Pons (tissue), 1 donor: ENCODE data around the gene RAB3D.

Experiments used
- DNase-seq: peaks from one replicate; pipeline ENCODE4 v3.0.0-alpha.2; 2016; ENCODE audit warnings: low spot score

The RAB3D gene

DNA sequence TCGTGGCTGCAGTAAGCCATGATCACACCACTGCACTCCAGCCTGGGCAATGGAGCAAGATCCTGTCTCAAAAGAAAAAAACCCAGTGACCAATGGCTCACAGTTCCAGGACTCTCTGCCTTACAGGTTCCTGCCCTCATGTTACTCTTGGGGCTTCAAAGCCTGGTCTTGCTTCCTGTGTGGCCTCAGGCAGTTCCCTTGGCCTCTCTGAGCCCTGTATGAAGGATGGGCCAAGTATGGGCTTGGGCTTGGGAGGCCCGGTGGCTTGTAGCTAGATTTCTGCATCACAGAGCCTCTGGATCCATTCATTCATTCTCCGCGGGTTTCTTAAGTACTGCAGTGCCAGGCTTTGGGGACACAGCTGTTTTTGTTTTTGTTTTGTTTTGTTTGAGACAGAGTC lies 44.3 kb downstream of the RAB3D start:
- no peak for DNase-seq

DNA sequence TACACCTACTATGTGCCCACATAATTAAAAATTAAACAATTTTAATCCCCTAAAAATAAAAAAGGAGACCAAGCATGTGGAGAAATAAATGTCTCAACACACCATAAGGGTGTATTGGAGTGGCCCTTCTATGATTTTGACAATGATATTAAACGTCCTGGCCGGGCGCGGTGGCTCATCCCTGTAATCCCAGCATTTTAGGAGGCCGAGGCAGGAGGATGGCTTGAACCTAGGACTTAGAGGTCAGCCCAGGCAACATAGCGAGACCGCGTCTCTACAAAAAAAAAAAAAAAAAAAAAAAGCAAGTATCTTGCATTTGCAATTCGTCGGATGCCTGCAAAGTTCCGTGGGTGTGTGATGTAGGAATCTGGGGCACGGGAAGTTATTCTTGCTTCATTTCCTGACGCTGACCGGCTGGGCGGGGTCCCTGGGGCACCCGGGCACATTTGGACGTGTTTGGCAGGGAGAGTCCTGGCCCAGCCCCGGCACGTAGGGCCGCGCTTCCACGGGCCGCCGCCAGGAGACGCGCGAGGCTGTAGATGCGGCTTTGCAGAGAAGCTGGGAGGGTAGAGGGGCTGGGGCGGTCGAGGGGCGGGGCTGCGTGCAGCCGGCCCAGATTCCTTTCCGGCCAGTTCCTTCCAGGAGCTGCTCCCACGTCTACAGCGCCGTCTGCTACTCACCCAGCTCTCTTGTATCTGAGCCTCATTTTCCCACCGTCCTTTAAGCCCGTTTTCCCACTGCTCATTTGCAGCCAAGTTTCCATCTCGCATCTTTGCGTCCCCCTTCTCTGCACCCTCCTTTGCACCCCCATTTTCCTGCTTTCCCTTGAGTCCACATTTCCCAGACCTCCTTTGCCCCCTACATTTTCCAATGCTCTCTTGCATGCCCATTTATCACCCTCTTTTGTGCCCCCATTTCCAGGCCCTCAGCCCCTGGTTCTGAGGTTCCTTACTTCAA lies 45.7 kb downstream of the RAB3D start:
- peak; percentile 87 for DNase-seq

DNA sequence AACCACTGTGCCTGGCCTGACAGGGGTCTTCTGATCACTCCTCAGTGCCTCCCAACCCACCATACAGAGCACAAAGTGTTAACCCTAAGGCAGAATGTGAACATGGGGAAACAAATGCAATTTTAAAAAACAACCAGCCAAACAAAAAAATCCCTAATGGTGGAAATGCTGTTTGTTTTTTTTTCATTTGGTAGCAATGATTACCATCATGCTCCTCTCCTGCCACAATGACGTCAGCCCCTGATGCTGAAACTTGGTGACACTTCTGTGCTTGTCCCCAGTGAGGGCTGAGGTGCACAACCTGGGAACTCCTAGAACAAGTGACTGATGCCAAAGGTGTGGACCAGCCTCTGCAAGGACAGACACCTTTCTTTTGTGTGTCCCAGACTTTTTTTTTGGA lies 47.5 kb downstream of the RAB3D start:
- DNase-seq: no peak

DNA sequence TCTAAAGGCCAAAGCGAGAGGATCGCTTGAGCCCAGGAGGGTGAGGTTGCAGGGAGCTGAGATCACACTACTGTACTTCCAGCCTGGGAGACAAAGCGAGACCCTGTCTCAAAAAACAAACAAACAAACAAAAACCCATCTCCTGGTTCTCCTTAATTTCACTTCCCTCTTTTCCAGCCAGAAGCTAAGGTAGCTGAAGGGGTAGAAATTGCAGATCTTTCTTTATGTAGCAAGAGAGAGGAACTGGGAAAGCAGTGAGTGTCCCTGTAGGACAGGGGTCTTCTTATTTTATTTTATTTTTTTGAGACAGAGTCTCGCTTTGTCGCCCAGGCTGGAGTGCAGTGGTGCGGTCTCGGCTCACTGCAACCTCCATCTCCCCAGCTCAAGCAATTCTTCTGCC lies 48.0 kb downstream of the RAB3D start:
- no peak for DNase-seq

DNA sequence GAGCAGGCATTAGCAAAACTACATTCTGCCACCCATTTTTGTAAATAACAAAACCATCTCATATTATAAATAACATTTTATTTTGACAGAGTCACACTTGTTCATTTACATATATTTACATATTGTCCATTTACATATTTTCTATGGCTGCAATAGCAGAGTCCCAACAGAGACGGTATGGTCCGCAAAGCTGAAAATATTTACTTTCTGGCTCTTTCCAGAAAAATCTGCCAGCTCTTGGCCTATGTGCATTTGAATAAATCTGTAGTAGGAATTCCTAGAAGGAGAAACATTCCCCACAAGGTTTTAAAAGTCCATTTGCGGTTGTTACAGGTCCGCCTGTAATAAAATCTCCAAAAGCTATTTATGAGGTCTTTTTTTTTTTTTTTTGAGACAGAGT lies 49.2 kb downstream of the RAB3D start:
- DNase-seq: no peak

DNA sequence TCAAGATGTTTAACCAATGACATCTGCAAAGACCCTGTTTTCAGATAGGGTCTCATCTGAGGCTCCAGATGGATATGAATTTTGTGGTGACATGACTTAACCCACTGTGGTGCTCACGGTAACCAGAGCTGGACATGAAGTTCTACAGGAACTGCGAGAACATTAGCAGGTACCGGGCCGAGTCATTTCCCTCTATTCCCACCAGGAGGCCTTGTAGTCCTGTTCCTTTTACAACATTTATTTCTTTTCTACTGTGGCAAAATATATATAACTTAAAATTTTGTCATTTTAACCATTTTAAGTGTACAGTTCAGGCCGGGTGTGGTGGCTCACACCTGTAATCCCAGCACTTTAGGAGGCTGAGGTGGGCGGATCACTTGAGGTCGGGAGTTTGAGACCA lies 51.1 kb downstream of the RAB3D start:
- DNase-seq: no peak

DNA sequence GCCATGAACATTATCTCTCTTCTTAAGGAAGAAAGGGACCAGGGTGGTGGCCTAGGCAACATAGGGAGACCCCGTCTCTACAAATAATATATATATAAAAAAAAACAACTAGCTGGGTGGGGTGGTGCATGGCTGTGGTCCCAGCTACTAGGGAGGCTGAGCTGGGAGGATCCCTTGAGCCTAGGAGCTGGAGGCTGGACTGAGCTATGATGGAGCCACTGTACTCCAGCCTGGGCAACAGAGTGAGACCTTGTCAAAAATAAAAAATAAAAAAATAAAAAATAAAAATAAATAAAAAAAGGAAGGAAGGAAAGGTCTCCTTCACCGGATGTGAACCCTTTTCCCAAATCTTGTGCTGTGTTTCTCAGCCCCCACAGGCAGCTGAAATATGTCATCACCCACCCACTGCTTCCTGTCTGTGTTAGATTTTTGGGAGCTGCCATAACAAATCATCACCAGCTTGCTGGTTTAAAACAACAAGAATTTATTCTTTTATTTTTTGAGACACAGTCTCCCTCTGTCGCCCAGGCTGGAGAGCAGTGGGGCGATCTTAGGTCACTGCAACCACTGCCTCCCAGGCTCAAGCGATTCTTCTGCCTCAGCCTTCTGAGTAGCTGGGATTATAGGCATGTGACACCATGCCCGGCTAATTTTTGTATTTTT lies 53.0 kb downstream of the RAB3D start:
- no peak for DNase-seq

DNA sequence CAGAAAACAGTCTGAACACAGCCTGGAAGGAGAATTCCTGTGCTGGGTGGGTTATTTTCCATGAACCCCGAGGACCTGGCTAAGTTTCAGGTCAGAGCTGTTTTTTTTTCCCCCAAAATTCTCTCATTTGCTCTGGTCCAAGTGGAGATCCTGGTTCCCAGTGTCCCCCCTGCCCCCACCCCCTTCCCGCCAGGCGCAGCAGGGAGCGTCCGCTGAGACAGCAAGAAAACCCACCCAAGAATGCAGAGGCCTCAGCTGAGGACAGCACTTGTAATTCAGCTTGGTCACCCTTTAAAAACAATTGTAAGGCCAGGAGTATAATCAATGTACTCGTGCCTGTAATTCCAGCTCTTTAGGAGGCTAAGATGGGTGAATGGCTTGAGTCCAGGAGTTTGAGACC lies 54.9 kb downstream of the RAB3D start:
- DNase-seq: no peak

DNA sequence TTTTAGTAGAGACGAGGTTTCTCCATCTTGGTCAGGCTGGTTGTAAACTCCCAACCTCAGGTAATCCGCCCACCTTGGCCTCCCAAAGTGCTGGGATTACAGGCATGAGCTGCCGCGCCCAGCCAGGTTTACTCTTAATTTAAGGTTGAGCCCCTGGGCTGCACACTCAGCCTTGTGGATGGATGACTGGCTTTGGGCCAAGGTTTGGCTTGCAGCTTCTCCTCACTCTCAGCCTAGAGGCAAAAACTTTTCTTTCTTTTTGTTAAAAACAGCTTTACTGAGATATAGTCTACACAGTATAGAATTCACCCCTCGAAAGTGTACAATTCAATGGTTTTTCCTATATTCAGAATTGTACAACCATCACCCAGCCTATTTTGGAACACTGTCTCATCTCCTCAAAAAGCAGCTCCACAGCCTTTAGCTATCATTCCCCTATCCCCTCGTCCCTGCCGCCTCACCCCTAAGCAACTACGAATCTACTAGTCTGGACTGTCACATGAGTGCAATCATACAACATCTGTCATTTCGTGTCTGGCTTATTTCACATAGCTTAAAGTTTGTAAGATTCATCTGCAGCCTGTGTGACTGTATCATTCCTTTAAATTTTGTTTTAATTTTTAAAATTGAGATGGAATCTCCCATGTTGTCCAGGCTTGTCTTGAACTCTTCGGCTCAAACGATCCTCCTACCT lies 58.0 kb downstream of the RAB3D start:
- no peak for DNase-seq

DNA sequence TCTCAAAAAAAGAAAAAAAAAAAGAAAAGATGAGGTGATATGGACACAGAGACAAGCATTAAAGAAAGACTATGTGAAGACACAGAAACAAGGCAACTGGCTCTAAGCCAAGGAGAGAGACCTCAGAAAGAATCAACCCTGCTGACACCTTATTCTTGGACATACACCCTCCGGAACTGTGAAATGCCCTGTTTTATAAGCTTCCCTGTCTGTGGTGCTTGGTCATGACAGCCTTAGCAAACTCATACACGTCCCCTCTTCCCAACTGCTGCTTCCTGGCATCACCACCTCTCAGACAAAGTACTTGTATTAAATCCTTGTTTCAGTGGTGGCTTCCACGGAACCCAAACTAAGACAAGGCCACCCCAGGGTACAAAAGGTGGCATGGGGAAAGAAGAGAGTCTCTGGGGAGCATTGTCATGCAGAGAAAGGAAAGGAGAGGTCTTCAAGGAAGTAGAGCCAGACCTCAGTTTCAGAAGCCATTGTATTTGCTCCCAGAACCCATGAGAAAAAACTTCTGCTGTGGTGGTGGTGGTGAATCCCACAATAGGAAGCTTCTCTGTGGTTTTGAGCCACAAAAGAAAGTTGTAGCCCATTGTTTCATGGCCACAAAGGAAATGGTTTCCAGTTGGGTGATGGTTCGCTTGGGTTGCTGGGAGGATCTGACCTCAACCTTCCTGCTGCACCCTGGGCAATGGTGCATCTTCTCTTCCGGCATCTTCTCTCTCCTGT lies 59.8 kb downstream of the RAB3D start:
- no peak for DNase-seq

DNA sequence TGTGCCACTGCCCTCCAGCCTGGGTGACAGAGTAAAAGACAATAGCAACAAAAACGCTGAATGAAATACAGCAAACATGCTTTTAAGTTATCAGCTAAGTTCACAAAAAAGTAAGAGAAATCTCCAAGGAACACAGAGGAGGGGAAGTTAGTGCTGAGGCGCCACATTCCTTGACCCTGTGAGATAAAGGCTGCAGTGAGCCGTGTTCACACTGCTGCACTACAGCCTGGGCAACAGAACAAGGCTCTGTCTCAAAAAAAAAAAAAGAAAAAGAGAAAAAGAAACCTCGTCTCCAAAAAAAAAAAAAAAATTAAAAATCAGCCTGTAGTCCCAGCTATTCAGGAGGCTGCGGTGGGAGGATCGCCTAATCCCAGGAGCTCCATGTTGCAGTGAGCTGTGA lies 60.8 kb downstream of the RAB3D start:
- no peak for DNase-seq

DNA sequence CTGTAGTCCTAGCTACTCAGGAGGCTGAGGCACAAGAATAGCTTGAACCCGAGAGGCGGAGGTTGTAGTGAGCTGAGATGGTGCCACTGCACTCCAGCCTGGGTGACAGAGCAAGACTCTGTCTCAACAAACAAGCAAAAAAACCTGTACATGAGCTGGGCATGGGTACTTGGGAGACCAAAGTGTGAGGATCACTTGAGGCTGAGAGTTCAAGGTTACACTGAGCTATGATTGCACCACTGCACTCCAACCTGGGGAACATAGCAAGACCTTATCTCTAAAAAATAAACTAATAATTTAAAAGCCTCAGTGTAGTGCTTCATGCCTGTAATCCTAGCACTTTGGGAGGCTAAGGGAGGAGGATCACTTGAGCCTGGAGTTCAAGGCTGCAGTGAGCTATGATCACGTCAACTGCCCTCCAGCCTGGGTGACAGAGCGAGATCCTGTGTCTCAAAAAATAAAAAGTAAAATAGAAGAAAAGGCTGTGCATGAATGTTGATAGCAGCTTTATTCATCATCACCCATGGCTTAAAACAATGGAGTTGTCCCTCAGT lies 64.8 kb downstream of the RAB3D start:
- no peak for DNase-seq

DNA sequence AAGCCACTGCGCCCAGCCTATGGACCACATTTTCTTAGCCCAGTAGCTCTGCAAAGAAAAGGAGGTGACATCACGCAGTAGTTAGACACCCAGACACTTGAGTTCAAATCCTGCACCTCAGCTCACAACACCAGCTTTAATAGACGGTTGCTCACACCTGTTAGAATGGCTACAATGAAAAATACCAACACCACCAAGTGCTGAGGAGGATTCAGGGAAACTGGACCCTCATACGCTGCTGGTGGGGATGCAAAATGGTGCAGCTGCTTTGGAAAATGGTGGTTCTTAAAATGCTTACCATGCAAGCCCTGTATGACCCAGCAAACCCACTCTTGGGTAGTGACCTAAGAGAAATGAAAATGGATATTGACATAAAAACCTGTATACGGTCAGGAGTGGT lies 65.5 kb downstream of the RAB3D start:
- no peak for DNase-seq

DNA sequence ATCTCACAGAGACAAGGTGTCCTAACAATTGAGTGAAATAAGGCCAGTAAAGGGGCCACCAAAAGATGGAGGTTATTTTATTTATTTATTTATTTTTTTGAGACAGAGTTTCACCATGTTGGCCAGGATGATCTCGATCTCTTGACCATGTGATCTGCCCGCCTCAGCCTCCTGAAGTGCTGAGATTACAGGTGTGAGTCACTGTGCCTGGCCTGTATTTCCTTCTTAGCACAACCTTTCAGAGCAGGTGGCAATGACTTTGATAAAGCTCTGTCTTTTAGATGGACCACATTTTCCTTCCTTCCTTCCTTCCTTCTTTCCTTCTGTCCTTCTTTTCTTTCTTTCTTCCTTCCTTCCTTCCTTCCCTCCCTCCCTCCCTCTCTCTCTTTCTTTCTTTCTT lies 66.2 kb downstream of the RAB3D start:
- no peak for DNase-seq
